ENCODE results near the gene ADGRG6.

DNA sequence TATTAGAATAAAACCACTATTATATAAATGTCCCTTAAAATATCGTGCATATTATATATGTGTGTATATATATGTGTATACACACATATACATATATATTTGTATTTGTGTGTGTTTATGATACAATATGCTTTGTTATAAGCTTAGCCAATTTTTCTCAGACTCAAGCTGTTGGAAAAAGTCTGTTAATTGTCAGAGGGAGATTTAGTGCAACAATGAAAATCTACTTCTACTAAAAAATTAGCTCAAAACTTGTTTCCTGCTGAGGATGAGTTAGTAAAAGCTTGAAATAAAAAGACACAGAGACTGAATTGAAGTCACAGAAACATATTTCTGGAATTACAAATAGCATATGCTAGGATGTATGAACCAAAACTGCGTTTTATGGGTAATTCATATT lies 79.4 kb downstream of the ADGRG6 start:
- TF ChIP-seq EZH2 (IDR thresholded peaks at IDR 0.05; ENCODE audit: borderline replicate concordance, control insufficient read depth, low read depth, low read length) (no peak), SRF (IDR thresholded peaks at IDR 0.05; ENCODE audit: low read depth in 2 of 2, low read length in 2 of 2) (no peak), GABPA (IDR thresholded peaks at IDR 0.05; ENCODE audit: low read depth) (no peak), POLR2A (IDR thresholded peaks at IDR 0.05; ENCODE audit: low read depth, low read length) (no peak), EP300 (IDR thresholded peaks at IDR 0.05; ENCODE audit: borderline replicate concordance in 1 of 2, control insufficient read depth in 1 of 2, low read depth in 2 of 2, low read length in 2 of 2) (no peak), STAT3 (IDR thresholded peaks at IDR 0.05; ENCODE audit: low read depth, low read length) (no peak)
- TF ChIP-seq, protein P1, sequence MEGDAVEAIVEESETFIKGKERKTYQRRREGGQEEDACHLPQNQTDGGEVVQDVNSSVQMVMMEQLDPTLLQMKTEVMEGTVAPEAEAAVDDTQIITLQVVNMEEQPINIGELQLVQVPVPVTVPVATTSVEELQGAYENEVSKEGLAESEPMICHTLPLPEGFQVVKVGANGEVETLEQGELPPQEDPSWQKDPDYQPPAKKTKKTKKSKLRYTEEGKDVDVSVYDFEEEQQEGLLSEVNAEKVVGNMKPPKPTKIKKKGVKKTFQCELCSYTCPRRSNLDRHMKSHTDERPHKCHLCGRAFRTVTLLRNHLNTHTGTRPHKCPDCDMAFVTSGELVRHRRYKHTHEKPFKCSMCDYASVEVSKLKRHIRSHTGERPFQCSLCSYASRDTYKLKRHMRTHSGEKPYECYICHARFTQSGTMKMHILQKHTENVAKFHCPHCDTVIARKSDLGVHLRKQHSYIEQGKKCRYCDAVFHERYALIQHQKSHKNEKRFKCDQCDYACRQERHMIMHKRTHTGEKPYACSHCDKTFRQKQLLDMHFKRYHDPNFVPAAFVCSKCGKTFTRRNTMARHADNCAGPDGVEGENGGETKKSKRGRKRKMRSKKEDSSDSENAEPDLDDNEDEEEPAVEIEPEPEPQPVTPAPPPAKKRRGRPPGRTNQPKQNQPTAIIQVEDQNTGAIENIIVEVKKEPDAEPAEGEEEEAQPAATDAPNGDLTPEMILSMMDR (IDR thresholded peaks at IDR 0.05 in 2 of 3, conservative IDR thresholded peaks at IDR 0.05 in 1 of 3; ENCODE audit: control insufficient read depth in 2 of 3, extremely low read depth in 1 of 3, insufficient read depth in 1 of 3, low read depth in 3 of 3, low read length in 3 of 3) = no peak
- TF ChIP-seq, protein P2, sequence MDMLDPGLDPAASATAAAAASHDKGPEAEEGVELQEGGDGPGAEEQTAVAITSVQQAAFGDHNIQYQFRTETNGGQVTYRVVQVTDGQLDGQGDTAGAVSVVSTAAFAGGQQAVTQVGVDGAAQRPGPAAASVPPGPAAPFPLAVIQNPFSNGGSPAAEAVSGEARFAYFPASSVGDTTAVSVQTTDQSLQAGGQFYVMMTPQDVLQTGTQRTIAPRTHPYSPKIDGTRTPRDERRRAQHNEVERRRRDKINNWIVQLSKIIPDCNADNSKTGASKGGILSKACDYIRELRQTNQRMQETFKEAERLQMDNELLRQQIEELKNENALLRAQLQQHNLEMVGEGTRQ (IDR thresholded peaks at IDR 0.05; ENCODE audit: borderline replicate concordance, low read depth, low read length) = no peak
